ENCODE measurements around the gene SLC6A11. TPM values are rescaled to one million over a fixed set of nuclear protein-coding genes. Genes with fewer than 3 reads are reported as not detected.

The SLC6A11 gene
- total RNA-seq, 1 donor: not detected

- H3K79me2 ChIP-seq (ENCODE audit: insufficient read depth, low read length): no peaks in the 10 kb centered on the region
- DNase-seq (ENCODE audit: insufficient read length, low spot score, missing footprints): peak; percentile 94
- H3K9me3 ChIP-seq (ENCODE audit: low read depth, low read length): no peaks in the 10 kb centered on the region
- peak; percentile 88 for TF ChIP-seq CTCF (IDR thresholded peaks at IDR 0.05; ENCODE audit: extremely low read depth, low read depth, low read length)
- peak overlapping the region; percentile 52 for H2AFZ ChIP-seq (ENCODE audit: low read length)
- H3K4me2 ChIP-seq (ENCODE audit: insufficient read depth, low read length): peak overlapping the region; percentile 53
- H3K36me3 ChIP-seq (ENCODE audit: insufficient read depth, low read length): no peaks in the 10 kb centered on the region
- no peak overlapping the region for H3K4me3 ChIP-seq (ENCODE audit: insufficient read depth, low read length)
- H3K4me1 ChIP-seq (ENCODE audit: insufficient read depth, low read length): peaks cover 19% of the 10 kb centered on the region
- no peaks in the 10 kb centered on the region for H4K20me1 ChIP-seq (ENCODE audit: insufficient read depth, low read length)
- H3K27me3 ChIP-seq (ENCODE audit: insufficient read depth, low read length): peaks cover 15% of the 10 kb centered on the region
- H3K27ac ChIP-seq (ENCODE audit: low read depth, low read length): no peak overlapping the region
Measured at GRCh38 chr3:10983219-10983916, 167.3 kb downstream of the SLC6A11 start.

GRCh38 chr3:10984371-10984896 is 168.4 kb downstream of the SLC6A11 start:
- Histone ChIP-seq H2AFZ (ENCODE audit: low read length) (no peak overlapping the region), H3K36me3 (ENCODE audit: insufficient read depth, low read length) (no peaks in the 10 kb centered on the region), H3K4me3 (ENCODE audit: insufficient read depth, low read length) (no peak overlapping the region), H4K20me1 (ENCODE audit: insufficient read depth, low read length) (no peaks in the 10 kb centered on the region), H3K4me1 (ENCODE audit: insufficient read depth, low read length) (peaks cover 19% of the 10 kb centered on the region), H3K4me2 (ENCODE audit: insufficient read depth, low read length) (no peak overlapping the region), H3K27ac (ENCODE audit: low read depth, low read length) (no peak overlapping the region), H3K79me2 (ENCODE audit: insufficient read depth, low read length) (no peaks in the 10 kb centered on the region), H3K27me3 (ENCODE audit: insufficient read depth, low read length) (peaks cover 22% of the 10 kb centered on the region), H3K9me3 (ENCODE audit: low read depth, low read length) (no peaks in the 10 kb centered on the region)
- no peak for TF ChIP-seq CTCF (IDR thresholded peaks at IDR 0.05; ENCODE audit: extremely low read depth, low read depth, low read length)
- DNase-seq (ENCODE audit: insufficient read length, low spot score, missing footprints): no peak

GRCh38 chr3:10985181-10985580 is 169.2 kb downstream of the SLC6A11 start:
- H3K27ac ChIP-seq (ENCODE audit: low read depth, low read length): no peak overlapping the region
- H3K4me2 ChIP-seq (ENCODE audit: insufficient read depth, low read length): no peak overlapping the region
- no peak overlapping the region for H3K4me3 ChIP-seq (ENCODE audit: insufficient read depth, low read length)
- H3K27me3 ChIP-seq (ENCODE audit: insufficient read depth, low read length): peaks cover 28% of the 10 kb centered on the region
- H3K4me1 ChIP-seq (ENCODE audit: insufficient read depth, low read length): peaks cover 19% of the 10 kb centered on the region
- H3K9me3 ChIP-seq (ENCODE audit: low read depth, low read length): no peaks in the 10 kb centered on the region
- H3K79me2 ChIP-seq (ENCODE audit: insufficient read depth, low read length): no peaks in the 10 kb centered on the region
- H3K36me3 ChIP-seq (ENCODE audit: insufficient read depth, low read length): no peaks in the 10 kb centered on the region
- DNase-seq (ENCODE audit: insufficient read length, low spot score, missing footprints): no peak
- no peak overlapping the region for H2AFZ ChIP-seq (ENCODE audit: low read length)
- TF ChIP-seq CTCF (IDR thresholded peaks at IDR 0.05; ENCODE audit: extremely low read depth, low read depth, low read length): no peak
- no peaks in the 10 kb centered on the region for H4K20me1 ChIP-seq (ENCODE audit: insufficient read depth, low read length)

GRCh38 chr3:10986592-10986991 is 170.6 kb downstream of the SLC6A11 start:
- Histone ChIP-seq H3K4me2 (ENCODE audit: insufficient read depth, low read length) (no peak overlapping the region), H4K20me1 (ENCODE audit: insufficient read depth, low read length) (no peaks in the 10 kb centered on the region), H3K27me3 (ENCODE audit: insufficient read depth, low read length) (peaks cover 42% of the 10 kb centered on the region), H3K4me1 (ENCODE audit: insufficient read depth, low read length) (peaks cover 17% of the 10 kb centered on the region), H3K4me3 (ENCODE audit: insufficient read depth, low read length) (no peak overlapping the region), H3K27ac (ENCODE audit: low read depth, low read length) (no peak overlapping the region), H3K36me3 (ENCODE audit: insufficient read depth, low read length) (no peaks in the 10 kb centered on the region), H3K79me2 (ENCODE audit: insufficient read depth, low read length) (no peaks in the 10 kb centered on the region), H3K9me3 (ENCODE audit: low read depth, low read length) (no peaks in the 10 kb centered on the region), H2AFZ (ENCODE audit: low read length) (no peak overlapping the region)
- TF ChIP-seq CTCF (IDR thresholded peaks at IDR 0.05; ENCODE audit: extremely low read depth, low read depth, low read length): no peak
- DNase-seq (ENCODE audit: insufficient read length, low spot score, missing footprints): no peak
